Activated CD4-positive, alpha-beta T cell treated with anti-CD3 and anti-CD28 coated beads, Interleukin-2, amount 10 ng/mL, durations not matched to agents 7 days and 5 days (primary cell): Measurements from ENCODE around the gene TIMM17B. TPM values are rescaled to one million over a fixed set of nuclear protein-coding genes. Genes with fewer than 3 reads are reported as not detected.

Experiments
- total RNA-seq, 2 experiments: library from RNA; stranded (reverse); gene quantifications; one replicate each; pipeline ENCODE4 v1.2.3, GENCODE V29; 2021

Gene TIMM17B
- total RNA-seq, 2 experiments from 2014 or later: 39.9 to 45.8 TPM

Other genes starting within 250 kb of the TIMM17B start
- gene WAS, start 214.0 kb downstream of the TIMM17B start, total RNA-seq: 100 to 1,000 TPM; 165 to 177 TPM
- gene SUV39H1, start 201.0 kb downstream of the TIMM17B start, total RNA-seq: 10 to 100 TPM; 33.4 to 33.6 TPM
- not detected for gene GLOD5, start 136.0 kb downstream of the TIMM17B start, total RNA-seq
- not detected for gene GATA1, start 111.2 kb downstream of the TIMM17B start, total RNA-seq
- gene HDAC6, start 95.7 kb downstream of the TIMM17B start, total RNA-seq: 100 to 1,000 TPM in 1 of 2 experiments, 10 to 100 TPM in 1; 94.3 to 102 TPM
- gene ERAS, start 71.3 kb downstream of the TIMM17B start, total RNA-seq: not detected
- gene PCSK1N, start 62.2 kb downstream of the TIMM17B start, total RNA-seq: under 1 TPM; 0.33 to 0.40 TPM
- gene PQBP1, start 162 bp upstream of the TIMM17B start, total RNA-seq: 10 to 100 TPM; 69.4 to 77.6 TPM
- gene SLC35A2, start 13.9 kb upstream of the TIMM17B start, total RNA-seq: 10 to 100 TPM; 14.0 to 16.8 TPM
- 100 to 1,000 TPM; 152 to 154 TPM for gene PIM2, start 21.3 kb upstream of the TIMM17B start, total RNA-seq
- gene OTUD5, start 59.8 kb upstream of the TIMM17B start, total RNA-seq: 10 to 100 TPM; 49.0 to 54.1 TPM
- 1 to 10 TPM; 2.9 to 3.6 TPM for gene KCND1, start 74.1 kb upstream of the TIMM17B start, total RNA-seq
- 10 to 100 TPM; 73.2 to 91.2 TPM for gene GRIPAP1, start 104.5 kb upstream of the TIMM17B start, total RNA-seq
- gene TFE3, start 145.6 kb upstream of the TIMM17B start, total RNA-seq: 10 to 100 TPM; 25.7 to 26.8 TPM
- 1 to 10 TPM; 5.5 to 5.9 TPM for gene CCDC120, start 161.2 kb upstream of the TIMM17B start, total RNA-seq
- gene PRAF2, start 176.2 kb upstream of the TIMM17B start, total RNA-seq: 10 to 100 TPM; 24.7 to 27.1 TPM
- gene WDR45, start 182.1 kb upstream of the TIMM17B start, total RNA-seq: 10 to 100 TPM; 44.0 to 48.6 TPM
- gene GPKOW, start 226.0 kb upstream of the TIMM17B start, total RNA-seq: 10 to 100 TPM; 29.2 to 33.2 TPM